Measurements from ENCODE around the gene RAB44.
A peak's percentile ranks its signal among the peaks of the same experiment; 100 is the strongest.

The RAB44 gene

DNA sequence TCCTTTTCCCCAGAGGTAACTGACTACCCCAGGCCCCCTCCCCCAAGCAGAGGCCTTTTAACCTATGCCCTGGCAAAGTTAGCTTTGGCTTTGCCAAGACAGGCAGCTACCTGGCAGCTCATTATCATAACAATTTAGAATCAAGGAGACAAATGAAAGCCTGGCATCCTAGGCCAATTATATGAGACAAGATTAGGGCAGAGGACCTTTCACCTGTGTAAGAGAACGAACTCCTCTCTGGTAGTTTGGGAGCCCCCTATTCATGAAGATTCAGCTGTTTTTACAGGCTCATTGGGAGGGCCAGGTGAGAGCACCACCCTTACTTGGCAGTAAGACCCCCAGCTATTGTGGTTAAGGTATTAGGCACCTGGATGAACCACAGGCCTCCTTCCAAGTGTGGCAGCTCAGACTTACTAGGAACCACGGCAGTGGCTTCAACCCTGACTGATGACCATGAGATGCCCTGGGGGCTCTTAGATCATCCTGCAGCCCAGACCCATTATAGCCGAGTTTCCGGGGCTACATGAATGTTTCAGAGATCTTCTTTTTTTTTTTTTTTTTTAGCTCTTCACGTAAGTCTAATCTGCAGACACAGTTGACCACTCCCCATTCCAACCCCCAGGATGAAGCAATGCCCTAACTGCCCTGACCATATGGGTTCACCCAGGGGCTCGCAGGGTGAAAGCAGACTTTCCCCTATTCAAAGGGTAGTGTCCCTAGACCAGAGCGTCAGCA lies 56.2 kb downstream of the RAB44 start:
- DNase-seq: no peak

DNA sequence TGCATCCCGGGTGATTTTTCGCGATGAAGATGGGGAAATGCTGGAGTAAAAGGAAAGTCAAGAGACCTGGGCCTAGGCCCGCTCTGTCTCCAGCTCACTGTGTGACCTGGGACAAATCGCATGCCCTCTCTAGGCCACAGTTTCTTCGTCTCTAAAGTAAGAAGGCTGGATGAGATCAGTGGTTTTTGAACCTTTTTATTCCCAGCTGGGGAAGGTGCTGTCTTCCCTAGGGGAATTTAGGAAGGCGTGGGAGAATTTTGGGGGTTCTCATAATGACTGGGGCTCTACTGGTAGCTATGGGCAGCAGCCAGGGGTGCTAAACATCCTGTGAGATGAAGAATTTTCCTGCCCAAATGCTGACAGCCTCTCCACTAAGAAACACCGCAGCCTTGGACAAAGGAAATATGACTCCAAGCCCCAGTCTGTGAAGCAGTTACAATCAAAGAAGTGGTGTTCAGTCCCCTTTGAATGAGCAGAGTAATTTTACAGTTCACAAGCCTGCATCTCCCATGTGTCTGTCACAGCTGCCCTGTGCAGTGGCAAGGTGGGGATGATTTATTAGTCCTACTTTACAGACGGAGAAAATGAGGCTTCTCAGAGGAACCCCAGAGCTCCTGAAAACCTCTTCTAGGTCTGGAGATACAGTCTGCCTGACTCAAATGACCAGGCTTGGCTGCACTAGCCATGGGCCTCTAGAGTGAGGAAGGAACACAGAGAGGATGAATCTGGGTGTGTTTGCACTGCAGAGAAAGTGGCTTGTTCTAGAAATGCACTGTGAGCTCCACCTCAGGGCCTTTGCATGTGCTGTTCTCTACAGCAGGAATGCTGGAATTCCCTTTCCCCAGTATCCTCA lies 57.2 kb downstream of the RAB44 start:
- DNase-seq: peak; percentile 42 to 51

DNA sequence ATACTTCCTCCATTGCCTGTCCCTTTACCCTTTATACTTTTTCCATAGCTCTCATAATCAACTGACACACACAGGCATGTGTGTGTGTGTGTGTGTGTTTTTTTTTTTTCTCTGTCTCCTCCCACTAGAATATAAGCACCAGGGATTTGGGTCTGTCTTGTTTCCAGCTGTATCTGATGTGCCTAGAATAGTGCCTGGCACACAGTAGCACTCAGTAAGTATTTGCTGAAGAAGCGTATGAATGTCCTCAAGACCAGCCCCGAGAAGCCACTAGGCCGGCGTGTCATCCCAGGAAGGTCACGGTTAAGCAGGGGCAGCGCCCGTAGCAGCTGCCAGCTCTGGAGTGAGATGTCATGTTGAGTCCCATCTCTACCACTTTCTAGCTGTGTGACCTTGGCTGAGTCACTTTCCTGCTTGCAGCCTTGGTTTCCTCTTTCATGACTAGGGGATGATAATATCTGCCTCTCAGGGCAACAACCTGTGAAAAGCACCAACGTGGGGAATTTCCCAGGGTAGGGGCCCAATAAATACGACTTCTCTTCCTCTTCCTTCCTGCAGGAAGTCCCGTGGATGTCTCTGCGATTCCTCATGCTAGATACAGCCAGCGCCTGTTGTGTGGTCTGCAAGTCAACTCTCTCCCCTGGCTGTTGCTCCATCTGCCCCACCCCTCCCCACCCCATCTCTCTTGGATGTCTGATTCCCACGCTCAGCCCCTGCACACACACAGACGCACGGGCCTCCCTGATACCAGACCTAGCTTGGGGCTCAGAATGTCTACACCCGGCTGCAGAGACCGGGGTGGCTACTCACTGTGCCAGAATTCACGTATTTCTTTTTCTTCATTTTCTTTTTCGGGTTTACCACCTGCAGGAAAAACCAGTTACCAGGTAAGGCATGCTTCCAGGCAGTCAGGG lies 58.1 kb downstream of the RAB44 start:
- DNase-seq: no peak

DNA sequence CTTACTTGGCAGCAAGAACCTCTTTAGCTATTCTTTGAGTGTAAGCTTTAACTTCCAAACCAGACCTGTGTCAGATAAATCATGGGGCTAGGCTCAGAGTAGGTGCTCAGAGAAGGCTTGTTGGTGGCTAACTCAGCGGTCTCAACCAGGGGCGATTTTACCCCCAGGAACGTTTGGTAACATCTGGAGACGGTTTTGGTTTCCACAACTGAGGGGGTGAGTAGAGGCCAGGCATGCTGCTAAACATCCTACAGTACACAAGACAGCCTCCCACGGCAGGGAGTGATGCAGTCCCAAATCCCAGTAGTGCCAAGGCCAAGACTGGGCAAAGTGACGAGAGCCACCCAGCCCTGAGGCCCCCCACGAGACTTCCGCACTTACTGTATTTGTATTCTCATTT lies 59.2 kb downstream of the RAB44 start:
- no peak for DNase-seq

DNA sequence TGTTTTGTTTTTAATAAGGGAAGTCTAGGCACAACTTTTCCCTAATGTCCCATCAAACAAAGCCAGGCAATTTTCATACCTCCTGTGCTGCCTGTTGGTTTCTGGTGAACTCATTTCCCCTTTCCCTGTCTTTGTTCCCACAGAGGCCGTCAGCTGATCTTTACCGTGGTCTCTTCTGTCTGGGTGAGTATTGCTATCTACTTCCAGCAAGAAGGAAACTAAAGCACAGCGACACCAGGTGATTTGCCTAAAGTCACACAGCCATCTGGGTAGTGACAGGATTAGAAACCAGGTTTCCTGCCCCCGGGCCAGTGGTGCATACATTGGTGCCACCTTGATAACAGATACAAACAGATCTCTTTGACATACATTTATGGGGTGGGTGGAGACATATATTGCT lies 59.6 kb downstream of the RAB44 start:
- no peak for DNase-seq

DNA sequence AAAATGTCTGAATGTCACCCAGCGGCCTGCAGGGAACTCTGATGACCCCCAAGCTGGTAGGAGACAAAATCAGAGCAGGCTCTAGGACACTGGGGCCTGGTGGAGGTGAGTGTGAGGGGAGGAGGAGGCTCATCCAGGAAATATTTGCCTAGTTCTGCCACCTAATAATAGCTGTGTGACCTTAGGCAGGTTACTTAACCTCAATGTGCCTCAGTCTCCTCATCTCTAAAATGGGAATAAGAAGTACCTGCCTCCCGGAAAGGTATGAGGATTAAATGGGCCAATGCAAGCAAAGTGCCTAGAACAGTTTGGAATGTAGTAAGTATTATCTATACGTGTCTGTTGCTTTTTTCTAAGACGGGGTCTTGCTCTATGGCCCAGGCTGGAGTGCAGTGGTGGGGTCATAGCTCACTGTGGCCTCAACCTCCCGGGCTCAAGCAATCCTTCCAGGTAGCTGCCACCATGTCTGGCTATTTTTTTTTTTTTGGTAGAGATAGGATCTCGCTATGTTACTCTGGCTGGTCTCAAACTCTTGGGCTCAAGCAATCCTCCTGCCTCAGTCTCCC lies 60.4 kb downstream of the RAB44 start:
- no peak for DNase-seq

DNA sequence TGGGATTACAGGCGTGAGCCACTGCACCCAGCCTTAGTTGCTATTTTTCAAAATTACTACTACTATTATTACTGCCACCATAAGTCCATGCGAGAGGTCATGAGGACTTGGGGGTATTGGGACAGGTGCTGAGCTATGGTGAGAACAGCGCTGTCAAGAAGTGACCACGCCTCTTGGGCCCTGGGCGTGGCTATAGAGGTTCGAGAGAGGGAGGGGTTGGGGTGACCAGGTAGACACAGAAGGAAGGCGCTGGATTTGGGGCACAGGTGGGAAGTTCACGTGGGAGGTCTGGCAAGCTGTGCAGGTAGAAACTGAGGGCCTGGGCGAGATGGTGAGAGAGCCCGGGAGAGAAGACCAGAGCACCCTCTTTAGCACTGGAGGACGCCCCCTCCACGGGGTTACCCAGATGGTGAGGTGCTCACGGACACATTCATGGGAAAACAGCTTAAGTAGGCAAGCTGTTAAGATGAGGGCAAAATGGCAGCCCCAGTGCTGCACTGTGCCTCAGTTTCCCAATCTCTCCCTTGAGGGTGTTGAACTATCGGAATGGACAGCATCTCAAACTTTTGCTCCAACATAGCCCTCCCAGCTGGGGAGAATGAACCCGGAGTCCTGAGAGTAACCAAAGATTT lies 61.0 kb downstream of the RAB44 start:
- no peak for DNase-seq

DNA sequence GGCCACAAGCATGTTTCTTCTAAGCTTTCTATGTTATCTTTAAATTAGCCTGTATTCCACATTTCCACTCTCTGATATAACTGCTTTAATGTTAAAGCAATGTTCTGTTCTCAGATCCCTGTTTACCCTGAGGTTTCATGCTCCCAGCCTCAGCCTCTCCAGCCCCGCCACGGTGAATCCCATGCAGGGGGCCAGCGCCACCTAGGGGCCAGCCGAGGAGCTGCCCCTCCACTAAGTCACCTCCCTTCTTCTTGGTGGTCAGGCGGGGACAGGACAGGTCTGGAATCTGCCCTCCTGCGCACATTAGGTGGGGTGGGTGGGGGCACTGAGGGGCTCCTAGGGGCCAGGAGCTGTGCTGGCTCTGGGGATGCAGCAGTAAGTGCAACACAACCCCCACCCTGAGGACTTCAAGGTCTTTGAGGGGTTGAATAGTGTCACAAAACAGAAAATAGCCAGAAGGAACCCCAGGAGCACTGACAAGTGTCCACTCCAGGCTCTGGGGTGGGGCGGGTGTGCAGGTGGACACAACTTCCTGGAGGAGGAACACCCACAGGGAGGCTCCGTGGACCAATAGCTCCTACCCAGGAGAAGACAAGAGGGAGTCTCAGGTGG lies 61.6 kb downstream of the RAB44 start:
- peak; percentile 20 to 63 for DNase-seq

DNA sequence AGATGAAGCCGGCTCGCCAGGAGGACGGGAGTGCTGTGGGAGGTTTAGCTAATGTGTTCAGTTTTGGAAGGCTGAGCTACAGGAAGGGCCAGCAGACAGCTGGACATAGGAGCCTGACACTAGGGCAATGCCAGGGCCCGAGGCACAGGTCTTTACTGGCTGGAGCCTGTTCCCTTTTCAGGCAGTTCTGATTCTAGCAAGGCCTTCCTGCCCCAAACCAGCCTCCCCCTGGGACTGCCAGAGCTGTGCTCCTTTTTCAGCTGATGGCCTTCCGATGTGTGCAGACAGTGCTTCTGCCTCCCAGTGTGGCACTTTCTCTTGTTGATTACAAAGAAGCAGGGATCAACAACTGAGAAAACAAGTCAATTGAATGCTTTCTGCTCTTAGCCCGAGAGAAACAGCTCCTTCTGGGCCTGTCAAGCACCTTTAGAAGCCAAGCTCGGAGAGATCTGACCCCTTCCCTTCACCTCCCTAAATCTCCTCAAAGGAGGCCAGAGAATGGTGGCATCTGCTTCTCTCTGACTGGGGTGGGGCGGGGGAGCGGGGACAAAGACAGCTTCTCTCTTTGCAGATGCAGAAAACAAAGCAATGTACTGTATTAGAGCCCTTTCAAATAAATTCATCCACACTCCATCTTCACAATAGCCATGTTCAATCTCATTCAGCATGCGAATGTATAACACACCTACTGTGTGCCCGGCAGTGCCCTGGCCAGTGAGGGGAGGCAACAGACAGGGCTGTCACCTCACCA lies 63.2 kb downstream of the RAB44 start:
- DNase-seq: no peak

DNA sequence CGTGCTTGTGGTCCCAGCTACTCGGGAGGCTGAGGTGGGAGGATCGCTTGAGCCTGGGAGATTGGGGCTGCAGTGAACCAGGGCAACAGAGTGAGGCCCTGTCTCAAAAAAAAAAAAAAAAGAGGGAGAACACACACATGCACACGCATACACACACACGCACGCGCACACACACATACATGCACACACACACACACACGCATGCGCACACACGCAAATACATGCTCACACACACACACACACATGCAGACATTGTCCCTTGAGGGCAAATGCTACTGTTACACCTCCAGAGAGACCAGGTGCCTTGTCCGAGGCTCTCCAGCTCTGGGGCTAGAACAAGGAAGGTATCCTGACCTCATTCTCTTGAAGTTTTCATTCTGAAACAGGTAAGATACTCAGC lies 64.5 kb downstream of the RAB44 start:
- DNase-seq: no peak

DNA sequence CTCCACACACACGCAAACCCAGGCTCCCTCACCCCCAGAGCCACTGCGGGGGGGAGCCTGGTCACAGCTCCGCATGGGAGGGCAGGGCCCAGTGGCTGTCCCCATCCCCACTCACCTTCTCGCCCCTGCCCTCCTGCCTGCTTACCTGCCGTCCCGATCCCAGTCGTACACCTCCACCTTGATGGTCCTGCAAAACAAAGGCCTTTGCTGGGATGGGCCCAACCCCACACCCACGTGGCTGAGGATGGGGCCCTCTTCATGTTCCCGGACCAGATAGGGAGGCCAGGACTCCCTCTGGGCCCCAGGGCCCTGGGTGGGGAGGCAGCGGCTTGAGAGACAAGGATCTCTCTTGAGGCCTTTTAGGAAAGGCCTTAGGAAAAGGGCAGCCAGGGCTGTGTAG lies 67.6 kb downstream of the RAB44 start:
- DNase-seq: no peak

DNA sequence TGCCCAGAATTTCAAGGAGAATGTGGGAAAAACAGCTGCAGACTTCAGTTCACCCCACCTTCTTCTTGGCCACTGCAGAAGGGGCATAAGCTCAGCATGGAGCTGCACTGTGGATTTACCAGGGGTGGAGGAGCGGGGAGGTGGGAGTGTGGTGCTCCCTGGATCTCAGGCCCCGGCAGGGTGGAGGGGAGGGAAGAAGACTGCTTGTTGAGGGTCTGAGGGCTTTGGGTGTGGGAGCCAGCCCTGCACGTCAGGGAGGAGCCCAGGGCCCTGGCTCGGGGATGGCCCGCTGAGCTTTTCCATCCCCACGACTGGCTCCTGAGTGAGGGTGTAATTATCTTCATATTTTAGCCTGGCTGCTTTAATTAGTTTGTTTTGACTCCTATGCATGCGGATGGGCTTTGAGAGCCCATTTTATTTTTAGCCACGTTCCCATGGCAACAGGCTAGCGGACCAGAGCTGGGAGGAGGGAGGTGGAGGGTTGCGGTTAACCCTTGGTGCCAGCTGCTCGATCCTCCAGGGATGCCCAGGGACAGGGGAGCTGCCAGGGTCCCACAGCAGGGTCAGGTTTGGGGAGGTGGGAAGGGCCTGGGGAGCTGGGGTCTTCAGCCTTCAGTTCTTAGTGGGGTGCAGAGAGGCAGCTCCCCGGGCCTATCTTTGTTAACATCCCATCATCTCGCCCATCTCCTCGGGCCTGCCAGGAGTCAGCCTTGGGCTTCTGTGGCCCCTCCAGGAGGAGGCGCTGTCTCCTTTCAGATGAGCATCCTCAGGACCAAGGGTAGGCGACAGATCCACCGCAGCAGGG lies 68.2 kb downstream of the RAB44 start:
- DNase-seq: peak; percentile 89 to 92

DNA sequence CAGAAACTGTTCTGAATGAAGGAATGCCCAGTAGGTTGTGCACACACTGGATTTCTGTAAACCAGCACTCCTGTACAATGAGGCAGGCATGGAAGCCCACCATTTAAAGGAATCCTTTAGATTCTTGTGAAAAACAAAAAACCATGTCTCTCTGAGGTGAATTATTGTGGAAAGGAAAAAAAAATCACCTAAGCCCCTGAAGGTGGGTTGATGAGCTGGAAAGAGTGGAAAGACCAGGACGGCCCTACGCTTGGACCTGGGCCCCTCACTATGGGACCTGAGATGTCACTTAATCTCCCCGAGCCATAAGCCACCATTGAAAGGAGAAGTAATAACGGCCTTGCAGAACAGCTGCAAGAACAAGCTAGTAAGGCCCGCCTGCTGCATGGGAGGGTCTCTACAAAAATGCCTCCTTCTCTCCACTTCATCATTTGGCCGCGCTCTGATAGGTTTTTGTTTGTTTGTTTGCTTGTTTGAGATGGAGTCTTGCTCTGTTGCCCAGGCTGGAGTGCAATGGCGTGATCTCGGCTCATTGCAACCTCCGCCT lies 68.8 kb downstream of the RAB44 start:
- no peak for DNase-seq

DNA sequence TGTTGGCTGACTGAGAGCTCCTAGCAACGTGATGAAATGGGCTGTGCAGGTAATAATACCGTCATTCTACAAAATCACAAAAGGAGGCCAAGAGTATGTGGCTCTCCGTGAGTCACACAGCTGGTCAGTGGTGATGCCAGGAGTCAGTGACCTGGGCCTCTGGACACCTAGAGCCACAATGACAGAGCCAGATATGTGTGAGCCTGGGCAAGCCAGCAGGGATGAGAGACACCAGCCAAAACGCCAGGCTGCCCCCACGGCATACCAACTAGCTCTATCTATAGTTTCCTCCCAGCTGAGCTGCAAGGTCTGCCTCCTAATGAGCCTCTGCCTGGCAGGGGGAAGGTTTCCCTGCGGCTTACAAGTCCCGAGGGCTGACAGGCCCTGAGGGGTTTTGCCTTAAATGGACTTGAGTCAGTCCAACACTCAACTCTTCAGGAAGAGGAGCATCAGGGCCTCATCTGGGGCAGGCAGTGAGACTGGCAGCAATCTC lies 71.6 kb downstream of the RAB44 start:
- no peak for DNase-seq

DNA sequence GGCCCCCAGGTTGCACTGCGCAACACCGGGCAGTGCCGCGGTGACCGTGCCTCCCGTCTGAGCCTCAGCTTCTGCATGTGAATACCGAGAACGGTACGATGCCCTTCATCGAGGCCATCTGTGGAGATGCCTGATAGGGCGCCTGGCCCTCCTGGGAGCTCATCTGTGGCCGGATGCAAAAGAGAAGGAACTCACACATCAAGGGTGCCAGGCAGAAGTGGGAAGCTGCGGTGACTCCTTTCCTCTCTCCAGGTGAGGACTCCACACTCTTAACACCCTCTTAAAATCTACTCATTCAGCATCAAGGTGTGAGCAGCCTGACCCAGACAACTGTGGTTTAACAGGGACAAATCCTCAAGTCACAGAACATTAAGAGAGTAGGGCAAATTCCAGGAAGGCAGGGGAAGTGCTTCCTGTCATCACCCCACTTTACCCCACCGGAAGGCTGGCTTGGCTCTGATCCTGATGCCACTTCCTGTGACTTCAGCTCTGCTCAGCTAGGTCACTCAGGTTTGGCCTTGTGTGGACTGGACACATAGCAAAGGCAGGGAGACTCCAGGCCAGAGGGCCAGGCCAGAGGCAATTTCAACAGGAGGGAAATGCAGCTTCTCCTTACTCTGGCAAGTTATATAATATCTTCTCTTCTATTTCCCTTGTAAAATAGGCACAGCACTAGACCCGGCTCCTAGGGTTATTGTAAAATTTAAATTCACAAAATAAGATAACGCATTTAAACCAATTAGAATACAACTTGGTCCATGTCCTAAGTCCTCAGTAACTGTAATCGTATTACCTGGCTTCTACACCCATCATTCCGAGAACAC lies 72.3 kb downstream of the RAB44 start:
- DNase-seq: no peak

DNA sequence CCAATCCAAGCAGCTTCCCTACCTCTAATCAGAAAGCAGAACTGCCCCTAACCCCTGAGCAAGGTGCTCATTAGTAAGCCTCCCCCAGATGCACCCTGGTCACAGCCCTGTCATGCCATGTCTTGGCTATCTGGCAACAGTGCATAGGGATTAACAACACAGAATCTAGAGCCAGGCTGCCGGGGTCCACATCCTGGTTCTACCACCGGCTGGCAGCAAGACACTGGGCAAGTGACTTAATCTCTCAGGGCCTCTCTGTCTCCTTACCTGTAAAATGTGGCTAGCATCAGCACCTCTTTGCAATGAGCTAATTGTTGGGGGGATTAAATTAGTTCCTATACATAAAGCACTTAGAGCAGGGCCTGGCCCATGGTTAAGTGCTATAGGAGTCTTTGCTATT lies 73.5 kb downstream of the RAB44 start:
- DNase-seq: no peak

DNA sequence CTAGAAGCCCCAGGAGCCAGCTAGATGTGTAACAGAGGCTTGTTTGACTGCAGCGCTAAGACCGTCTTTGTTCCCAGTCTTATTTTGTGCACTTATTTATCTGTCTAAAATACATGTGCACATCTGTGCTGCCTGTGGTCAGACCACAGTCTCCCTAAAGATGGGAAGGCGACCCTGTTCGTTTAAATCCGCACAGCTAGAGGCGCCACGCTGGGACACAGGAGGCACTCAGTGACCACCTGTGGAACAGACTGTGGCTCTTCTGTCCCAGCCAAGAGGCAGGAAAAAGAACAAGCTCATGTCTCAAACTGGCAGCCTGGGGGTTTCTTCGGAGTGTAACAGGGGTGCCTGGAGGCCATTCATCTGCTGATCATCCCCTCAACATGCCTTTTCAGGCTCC lies 74.8 kb downstream of the RAB44 start:
- DNase-seq: no peak

DNA sequence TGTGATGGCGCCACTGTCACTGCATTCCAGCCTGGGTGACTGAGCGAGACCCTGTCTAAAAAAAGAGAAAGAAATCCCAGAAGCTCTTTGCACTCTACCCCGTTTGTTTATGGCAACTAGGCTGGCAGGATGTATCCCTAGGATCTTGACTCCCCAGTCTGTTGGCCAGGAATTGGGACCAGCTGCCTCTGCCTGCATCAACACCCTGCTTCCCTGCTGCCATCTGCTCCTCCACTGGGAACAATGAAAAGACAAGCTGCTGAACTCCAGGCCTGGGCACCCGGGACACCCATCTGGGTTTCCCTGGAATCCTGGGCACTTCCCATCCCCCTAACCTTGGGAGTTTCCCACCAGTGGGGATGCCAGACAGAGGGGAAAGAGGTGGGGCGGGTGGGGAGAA lies 76.7 kb downstream of the RAB44 start:
- no peak for DNase-seq

DNA sequence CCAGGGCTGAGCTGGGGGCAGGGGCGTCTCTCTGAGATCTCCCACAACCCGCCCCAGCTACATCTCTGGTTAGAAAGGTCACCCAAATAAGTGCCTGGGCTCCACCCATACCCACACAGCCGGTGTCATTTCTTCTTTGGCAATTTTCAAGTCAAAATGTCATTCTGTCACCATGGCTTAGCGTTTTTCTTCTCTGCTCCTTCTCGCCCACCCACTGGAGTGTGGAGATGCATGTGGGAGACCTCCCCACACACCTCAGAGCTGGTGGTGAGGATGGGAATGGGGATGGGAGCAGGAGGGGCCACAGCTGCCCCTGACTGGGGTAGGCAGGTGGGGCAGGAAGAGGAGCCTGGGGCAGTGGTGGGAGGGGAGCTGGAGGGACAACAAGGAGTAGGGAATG lies 78.5 kb downstream of the RAB44 start:
- no peak for DNase-seq

Data from NCI-H187 (cell line).